WTC11 (cell line): ENCODE data around the gene CLCN6. TPM values are rescaled to one million over a fixed set of nuclear protein-coding genes. Genes with fewer than 3 reads are reported as not detected.

ENCODE experiments used
- ATAC-seq: fragments of 200-7000 bp; cut with Tn5 transposase; 2 replicates; pipeline ENCODE4 v1.10.0; 2021; ENCODE audit warnings: mild to moderate bottlenecking, moderate library complexity
- CTCF ChIA-PET: fragments of 300-600 bp; sonication (Branson Sonifier 250); formaldehyde crosslinking; loops from one replicate; lab custom pipeline; 2021; ENCODE audit warnings: antibody characterized with exemption; lab: Charles Lee
- POLR2A ChIA-PET: fragments of 350-600 bp; sonication (Branson Sonifier 250); formaldehyde crosslinking; loops from one replicate; lab custom pipeline; 2021; ENCODE audit warnings: antibody characterized with exemption; lab: Charles Lee
- DNase-seq: peaks from one replicate; pipeline ENCODE4 v3.0.0; 2021; ENCODE audit warnings: low spot score
- H3K27ac Mint-ChIP-seq: 2 replicates; pipeline ENCODE4 v1.8.0; 2021; ENCODE audit warnings: mixed read lengths
- H3K27me3 Mint-ChIP-seq: 2 replicates; pipeline ENCODE4 v1.8.0; 2021; ENCODE audit warnings: low read depth, mild to moderate bottlenecking, moderate library complexity, mixed read lengths
- H3K36me3 Mint-ChIP-seq: 2 replicates; pipeline ENCODE4 v1.8.0; 2021; ENCODE audit warnings: mixed read lengths
- H3K4me1 Mint-ChIP-seq: 2 replicates; pipeline ENCODE4 v1.8.0; 2022; ENCODE audit warnings: mixed read lengths
- H3K4me3 Mint-ChIP-seq: 2 replicates; pipeline ENCODE4 v1.8.0; 2021; ENCODE audit warnings: mild to moderate bottlenecking, moderate library complexity, mixed read lengths
- H3K9me3 Mint-ChIP-seq: 2 replicates; pipeline ENCODE4 v1.8.0; 2021; ENCODE audit warnings: mixed read lengths
- CREB1 ChIP-seq: sonication (generic); formaldehyde crosslinking; IDR thresholded peaks from 2 replicates; pipeline ENCODE4 v1.8.0; 2023; ENCODE audit warnings: mild to moderate bottlenecking, missing genetic modification reagents
- FOXK1 ChIP-seq: sonication (generic); formaldehyde crosslinking; IDR thresholded peaks from 2 replicates; pipeline ENCODE4 v1.8.0; 2022; ENCODE audit warnings: mild to moderate bottlenecking, moderate library complexity, missing genetic modification reagents
- MXD4 ChIP-seq: fragments of 250-450 bp; sonication (Bioruptor Pico); IDR thresholded peaks from 2 replicates; pipeline ENCODE4 v1.8.0; 2021; ENCODE audit warnings: mild to moderate bottlenecking, moderate library complexity, borderline replicate concordance
- NFE2L1 ChIP-seq: sonication (generic); formaldehyde crosslinking; IDR thresholded peaks from 2 replicates; pipeline ENCODE4 v1.8.1; 2023; ENCODE audit warnings: missing genetic modification reagents
- NR1H2 ChIP-seq: sonication (generic); formaldehyde crosslinking; IDR thresholded peaks from 2 replicates; pipeline ENCODE4 v1.9.0; 2021; ENCODE audit warnings: mild to moderate bottlenecking, moderate library complexity, missing genetic modification reagents
- NR2C2 ChIP-seq: sonication (generic); formaldehyde crosslinking; IDR thresholded peaks from 2 replicates; pipeline ENCODE4 v1.8.0; 2022; ENCODE audit warnings: mild to moderate bottlenecking, missing genetic modification reagents
- NR3C1 ChIP-seq: sonication (generic); formaldehyde crosslinking; conservative IDR thresholded peaks from 2 replicates; pipeline ENCODE4 v1.8.1; 2023; ENCODE audit warnings: low read depth, mild to moderate bottlenecking, missing genetic modification reagents
- TEAD1 ChIP-seq: sonication (generic); formaldehyde crosslinking; IDR thresholded peaks from 2 replicates; pipeline ENCODE4 v1.8.0; 2022; ENCODE audit warnings: mild to moderate bottlenecking, missing genetic modification reagents
- ZNF317 ChIP-seq: sonication (generic); formaldehyde crosslinking; IDR thresholded peaks from 2 replicates; pipeline ENCODE4 v1.8.1; 2023; ENCODE audit warnings: low read depth, mild to moderate bottlenecking, moderate library complexity, missing genetic modification reagents, borderline replicate concordance
- total RNA-seq: library from RNA; stranded (reverse); gene quantifications from 3 replicates; pipeline ENCODE4 v1.2.3, GENCODE V29; 2021
- TF ChIP-seq, protein P1 (sequence below): sonication (generic); formaldehyde crosslinking; IDR thresholded peaks from 2 replicates; pipeline ENCODE4 v1.8.0; 2023; ENCODE audit warnings: mild to moderate bottlenecking, missing genetic modification reagents
- TF ChIP-seq, protein P2 (sequence below): sonication (generic); formaldehyde crosslinking; IDR thresholded peaks from 2 replicates; pipeline ENCODE4 v1.8.0; 2023; ENCODE audit warnings: missing genetic modification reagents, mild to moderate bottlenecking, borderline replicate concordance
- TF ChIP-seq, protein P3 (sequence below): sonication (generic); formaldehyde crosslinking; IDR thresholded peaks from 2 replicates; pipeline ENCODE4 v1.8.1; 2022; ENCODE audit warnings: low read depth, mild to moderate bottlenecking, moderate library complexity, missing genetic modification reagents, borderline replicate concordance
- TF ChIP-seq, protein P4 (sequence below): fragments of 250-450 bp; sonication (Bioruptor Pico); IDR thresholded peaks from 2 replicates; pipeline ENCODE4 v1.9.0; 2021; ENCODE audit warnings: mild to moderate bottlenecking
- TF ChIP-seq, protein P5 (sequence below): sonication (generic); formaldehyde crosslinking; IDR thresholded peaks from 2 replicates; pipeline ENCODE4 v1.8.1; 2023; ENCODE audit warnings: mild to moderate bottlenecking, moderate library complexity, missing genetic modification reagents
- TF ChIP-seq, protein P6 (sequence below): sonication (generic); formaldehyde crosslinking; IDR thresholded peaks from 2 replicates; pipeline ENCODE4 v1.8.0; 2022; ENCODE audit warnings: mild to moderate bottlenecking, missing genetic modification reagents

Gene CLCN6
- total RNA-seq, 1 experiment from 2014 or later: 22.3 TPM

DNA sequence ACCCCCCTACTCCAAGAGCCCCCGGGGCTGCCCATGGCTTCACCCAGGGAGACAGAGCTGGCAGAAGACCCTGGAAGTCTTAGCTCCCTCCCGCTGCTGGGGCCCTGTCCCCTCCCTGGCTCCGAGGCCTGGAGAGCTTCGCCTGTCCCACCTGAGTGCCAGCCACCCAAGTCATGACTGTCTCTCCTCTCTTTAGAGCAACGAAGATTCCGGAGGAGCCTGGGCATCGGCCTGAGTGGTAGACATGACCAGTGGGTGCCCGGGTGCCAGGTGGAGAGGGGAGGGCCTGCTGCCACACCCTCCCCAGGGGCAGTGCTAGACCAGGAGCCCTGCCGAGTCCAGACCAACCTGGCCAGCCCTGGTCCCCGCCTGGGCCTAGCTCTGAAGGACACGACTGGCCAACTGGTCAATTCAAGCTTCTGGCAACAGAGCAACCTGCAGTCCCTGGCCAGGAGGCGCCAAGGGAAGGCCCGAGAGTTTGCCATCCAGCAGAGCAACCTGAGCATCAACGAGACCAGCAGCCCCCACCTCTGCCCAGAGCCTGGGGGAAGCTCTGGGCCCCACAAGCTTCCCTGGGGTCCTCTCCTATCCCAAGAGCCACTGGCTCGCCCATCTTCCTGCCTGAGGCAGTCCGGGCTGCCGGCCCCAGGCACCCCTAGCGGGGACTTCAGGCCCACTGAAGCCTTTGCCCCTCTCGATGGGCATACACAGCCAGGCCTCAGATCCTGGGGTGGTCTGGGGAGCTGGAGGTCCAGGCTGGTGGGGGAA, 40.1 kb upstream of the CLCN6 start:
- TF ChIP-seq ZNF317 (no peak), FOXK1 (CRISPR knock-in tag) (no peak), NR2C2 (no peak), NFE2L1 (CRISPR knock-in tag) (no peak), NR1H2 (CRISPR knock-in tag) (no peak), CREB1 (CRISPR knock-in tag) (no peak), MXD4 (CRISPR knock-in tag) (no peak)
- TF ChIP-seq, protein P1, sequence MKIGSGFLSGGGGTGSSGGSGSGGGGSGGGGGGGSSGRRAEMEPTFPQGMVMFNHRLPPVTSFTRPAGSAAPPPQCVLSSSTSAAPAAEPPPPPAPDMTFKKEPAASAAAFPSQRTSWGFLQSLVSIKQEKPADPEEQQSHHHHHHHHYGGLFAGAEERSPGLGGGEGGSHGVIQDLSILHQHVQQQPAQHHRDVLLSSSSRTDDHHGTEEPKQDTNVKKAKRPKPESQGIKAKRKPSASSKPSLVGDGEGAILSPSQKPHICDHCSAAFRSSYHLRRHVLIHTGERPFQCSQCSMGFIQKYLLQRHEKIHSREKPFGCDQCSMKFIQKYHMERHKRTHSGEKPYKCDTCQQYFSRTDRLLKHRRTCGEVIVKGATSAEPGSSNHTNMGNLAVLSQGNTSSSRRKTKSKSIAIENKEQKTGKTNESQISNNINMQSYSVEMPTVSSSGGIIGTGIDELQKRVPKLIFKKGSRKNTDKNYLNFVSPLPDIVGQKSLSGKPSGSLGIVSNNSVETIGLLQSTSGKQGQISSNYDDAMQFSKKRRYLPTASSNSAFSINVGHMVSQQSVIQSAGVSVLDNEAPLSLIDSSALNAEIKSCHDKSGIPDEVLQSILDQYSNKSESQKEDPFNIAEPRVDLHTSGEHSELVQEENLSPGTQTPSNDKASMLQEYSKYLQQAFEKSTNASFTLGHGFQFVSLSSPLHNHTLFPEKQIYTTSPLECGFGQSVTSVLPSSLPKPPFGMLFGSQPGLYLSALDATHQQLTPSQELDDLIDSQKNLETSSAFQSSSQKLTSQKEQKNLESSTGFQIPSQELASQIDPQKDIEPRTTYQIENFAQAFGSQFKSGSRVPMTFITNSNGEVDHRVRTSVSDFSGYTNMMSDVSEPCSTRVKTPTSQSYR (CRISPR knock-in tag): no peak
- TF ChIP-seq, protein P2, sequence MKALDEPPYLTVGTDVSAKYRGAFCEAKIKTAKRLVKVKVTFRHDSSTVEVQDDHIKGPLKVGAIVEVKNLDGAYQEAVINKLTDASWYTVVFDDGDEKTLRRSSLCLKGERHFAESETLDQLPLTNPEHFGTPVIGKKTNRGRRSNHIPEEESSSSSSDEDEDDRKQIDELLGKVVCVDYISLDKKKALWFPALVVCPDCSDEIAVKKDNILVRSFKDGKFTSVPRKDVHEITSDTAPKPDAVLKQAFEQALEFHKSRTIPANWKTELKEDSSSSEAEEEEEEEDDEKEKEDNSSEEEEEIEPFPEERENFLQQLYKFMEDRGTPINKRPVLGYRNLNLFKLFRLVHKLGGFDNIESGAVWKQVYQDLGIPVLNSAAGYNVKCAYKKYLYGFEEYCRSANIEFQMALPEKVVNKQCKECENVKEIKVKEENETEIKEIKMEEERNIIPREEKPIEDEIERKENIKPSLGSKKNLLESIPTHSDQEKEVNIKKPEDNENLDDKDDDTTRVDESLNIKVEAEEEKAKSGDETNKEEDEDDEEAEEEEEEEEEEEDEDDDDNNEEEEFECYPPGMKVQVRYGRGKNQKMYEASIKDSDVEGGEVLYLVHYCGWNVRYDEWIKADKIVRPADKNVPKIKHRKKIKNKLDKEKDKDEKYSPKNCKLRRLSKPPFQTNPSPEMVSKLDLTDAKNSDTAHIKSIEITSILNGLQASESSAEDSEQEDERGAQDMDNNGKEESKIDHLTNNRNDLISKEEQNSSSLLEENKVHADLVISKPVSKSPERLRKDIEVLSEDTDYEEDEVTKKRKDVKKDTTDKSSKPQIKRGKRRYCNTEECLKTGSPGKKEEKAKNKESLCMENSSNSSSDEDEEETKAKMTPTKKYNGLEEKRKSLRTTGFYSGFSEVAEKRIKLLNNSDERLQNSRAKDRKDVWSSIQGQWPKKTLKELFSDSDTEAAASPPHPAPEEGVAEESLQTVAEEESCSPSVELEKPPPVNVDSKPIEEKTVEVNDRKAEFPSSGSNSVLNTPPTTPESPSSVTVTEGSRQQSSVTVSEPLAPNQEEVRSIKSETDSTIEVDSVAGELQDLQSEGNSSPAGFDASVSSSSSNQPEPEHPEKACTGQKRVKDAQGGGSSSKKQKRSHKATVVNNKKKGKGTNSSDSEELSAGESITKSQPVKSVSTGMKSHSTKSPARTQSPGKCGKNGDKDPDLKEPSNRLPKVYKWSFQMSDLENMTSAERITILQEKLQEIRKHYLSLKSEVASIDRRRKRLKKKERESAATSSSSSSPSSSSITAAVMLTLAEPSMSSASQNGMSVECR: no peak
- no peak overlapping the region for H3K4me3 Mint-ChIP-seq
- CTCF ChIA-PET: interaction anchor here (0.7 to 7.1 kb wide), 7 partner anchors 9 to 402 kb away, joined by 3 to 41 read pairs (median 4); partner anchors contain the start of genes FBXO2 and FBXO44
- peaks cover 10% of the 10 kb centered on the region for H3K4me1 Mint-ChIP-seq
- H3K27me3 Mint-ChIP-seq: peaks cover 28% of the 10 kb centered on the region
- POLR2A ChIA-PET: no interaction called here
- no peak for DNase-seq
- no peak overlapping the region for H3K27ac Mint-ChIP-seq
- H3K36me3 Mint-ChIP-seq: no peaks in the 10 kb centered on the region
- no peaks in the 10 kb centered on the region for H3K9me3 Mint-ChIP-seq
- no peak for ATAC-seq

DNA sequence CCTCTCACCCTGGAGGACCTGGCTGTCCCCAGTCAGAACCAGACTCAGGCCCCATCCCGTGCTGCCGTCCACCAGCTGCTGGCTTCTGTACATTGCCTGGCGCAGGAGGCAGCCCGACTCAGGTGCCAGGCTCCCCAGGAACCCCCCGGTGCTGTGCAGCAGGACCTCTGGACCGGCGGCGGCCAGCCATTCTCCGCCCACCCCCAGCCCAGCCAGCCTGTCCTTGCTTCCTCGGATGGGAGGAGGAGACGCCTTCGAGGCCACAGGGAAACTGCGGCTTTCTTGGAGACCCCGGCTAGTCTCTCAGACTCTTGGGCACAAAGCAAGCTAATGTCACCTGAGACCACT, 39.6 kb upstream of the CLCN6 start:
- ChIA-PET POLR2A (no interaction called here), CTCF (interaction anchor here (1.1 to 7.1 kb wide), 4 partner anchors 10 to 121 kb away, joined by 3 to 41 read pairs (median 6); partner anchors contain the start of genes FBXO2 and FBXO44)
- no peak for ATAC-seq
- H3K27ac Mint-ChIP-seq: no peak overlapping the region
- TF ChIP-seq, protein P3, sequence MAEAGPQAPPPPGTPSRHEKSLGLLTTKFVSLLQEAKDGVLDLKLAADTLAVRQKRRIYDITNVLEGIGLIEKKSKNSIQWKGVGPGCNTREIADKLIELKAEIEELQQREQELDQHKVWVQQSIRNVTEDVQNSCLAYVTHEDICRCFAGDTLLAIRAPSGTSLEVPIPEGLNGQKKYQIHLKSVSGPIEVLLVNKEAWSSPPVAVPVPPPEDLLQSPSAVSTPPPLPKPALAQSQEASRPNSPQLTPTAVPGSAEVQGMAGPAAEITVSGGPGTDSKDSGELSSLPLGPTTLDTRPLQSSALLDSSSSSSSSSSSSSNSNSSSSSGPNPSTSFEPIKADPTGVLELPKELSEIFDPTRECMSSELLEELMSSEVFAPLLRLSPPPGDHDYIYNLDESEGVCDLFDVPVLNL (CRISPR knock-in tag): no peak
- TF ChIP-seq NFE2L1 (CRISPR knock-in tag) (no peak), NR1H2 (CRISPR knock-in tag) (no peak), TEAD1 (CRISPR knock-in tag) (no peak), NR3C1 (no peak)
- TF ChIP-seq, protein P4, sequence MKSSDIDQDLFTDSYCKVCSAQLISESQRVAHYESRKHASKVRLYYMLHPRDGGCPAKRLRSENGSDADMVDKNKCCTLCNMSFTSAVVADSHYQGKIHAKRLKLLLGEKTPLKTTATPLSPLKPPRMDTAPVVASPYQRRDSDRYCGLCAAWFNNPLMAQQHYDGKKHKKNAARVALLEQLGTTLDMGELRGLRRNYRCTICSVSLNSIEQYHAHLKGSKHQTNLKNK (CRISPR knock-in tag): no peak
- TF ChIP-seq, protein P5, sequence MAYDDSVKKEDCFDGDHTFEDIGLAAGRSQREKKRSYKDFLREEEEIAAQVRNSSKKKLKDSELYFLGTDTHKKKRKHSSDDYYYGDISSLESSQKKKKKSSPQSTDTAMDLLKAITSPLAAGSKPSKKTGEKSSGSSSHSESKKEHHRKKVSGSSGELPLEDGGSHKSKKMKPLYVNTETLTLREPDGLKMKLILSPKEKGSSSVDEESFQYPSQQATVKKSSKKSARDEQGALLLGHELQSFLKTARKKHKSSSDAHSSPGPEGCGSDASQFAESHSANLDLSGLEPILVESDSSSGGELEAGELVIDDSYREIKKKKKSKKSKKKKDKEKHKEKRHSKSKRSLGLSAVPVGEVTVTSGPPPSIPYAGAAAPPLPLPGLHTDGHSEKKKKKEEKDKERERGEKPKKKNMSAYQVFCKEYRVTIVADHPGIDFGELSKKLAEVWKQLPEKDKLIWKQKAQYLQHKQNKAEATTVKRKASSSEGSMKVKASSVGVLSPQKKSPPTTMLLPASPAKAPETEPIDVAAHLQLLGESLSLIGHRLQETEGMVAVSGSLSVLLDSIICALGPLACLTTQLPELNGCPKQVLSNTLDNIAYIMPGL (CRISPR knock-in tag): no peak
- TF ChIP-seq, protein P6, sequence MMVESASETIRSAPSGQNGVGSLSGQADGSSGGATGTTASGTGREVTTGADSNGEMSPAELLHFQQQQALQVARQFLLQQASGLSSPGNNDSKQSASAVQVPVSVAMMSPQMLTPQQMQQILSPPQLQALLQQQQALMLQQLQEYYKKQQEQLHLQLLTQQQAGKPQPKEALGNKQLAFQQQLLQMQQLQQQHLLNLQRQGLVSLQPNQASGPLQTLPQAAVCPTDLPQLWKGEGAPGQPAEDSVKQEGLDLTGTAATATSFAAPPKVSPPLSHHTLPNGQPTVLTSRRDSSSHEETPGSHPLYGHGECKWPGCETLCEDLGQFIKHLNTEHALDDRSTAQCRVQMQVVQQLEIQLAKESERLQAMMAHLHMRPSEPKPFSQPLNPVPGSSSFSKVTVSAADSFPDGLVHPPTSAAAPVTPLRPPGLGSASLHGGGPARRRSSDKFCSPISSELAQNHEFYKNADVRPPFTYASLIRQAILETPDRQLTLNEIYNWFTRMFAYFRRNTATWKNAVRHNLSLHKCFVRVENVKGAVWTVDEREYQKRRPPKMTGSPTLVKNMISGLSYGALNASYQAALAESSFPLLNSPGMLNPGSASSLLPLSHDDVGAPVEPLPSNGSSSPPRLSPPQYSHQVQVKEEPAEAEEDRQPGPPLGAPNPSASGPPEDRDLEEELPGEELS (CRISPR knock-in tag): no peak
- no peak for DNase-seq
- no peaks in the 10 kb centered on the region for H3K9me3 Mint-ChIP-seq
- H3K27me3 Mint-ChIP-seq: peaks cover 23% of the 10 kb centered on the region
- H3K36me3 Mint-ChIP-seq: no peaks in the 10 kb centered on the region
- peaks cover 10% of the 10 kb centered on the region for H3K4me1 Mint-ChIP-seq
- H3K4me3 Mint-ChIP-seq: no peak overlapping the region
